H7 (cell line): ENCODE measurements around the gene ATP5PB. TPM values are rescaled to one million over a fixed set of nuclear protein-coding genes. Genes with fewer than 3 reads are reported as not detected.
A peak's percentile ranks its signal among the peaks of the same experiment; 100 is the strongest.

Source experiments
- DNase-seq: peaks from one replicate; pipeline ENCODE4 v3.0.0; 2012
- H3K27me3 ChIP-seq: 2 replicates; pipeline ENCODE4 v1.6.0; 2011; ENCODE audit warnings: mild to moderate bottlenecking, low read length; ENCODE audit not compliant: control insufficient read depth, insufficient read depth
- H3K36me3 ChIP-seq: replicated peaks from 2 replicates; pipeline ENCODE4 v1.5.1; 2011; ENCODE audit warnings: low read length; ENCODE audit not compliant: control insufficient read depth, insufficient read depth
- H3K4me3 ChIP-seq: 2 replicates; pipeline ENCODE4 v1.5.1; 2011; ENCODE audit warnings: low read depth, mild to moderate bottlenecking, control low read depth, low read length, moderate library complexity; ENCODE audit not compliant: insufficient read depth
- total RNA-seq: library from RNA; depleted of rRNA; stranded (reverse); fragments of >200 nt; shearing (Covaris generic); gene quantifications from 2 replicates; pipeline ENCODE4 v1.2.3, GENCODE V29; 2014

The ATP5PB gene
- total RNA-seq, 1 experiment from 2014 or later: 763 TPM

DNA sequence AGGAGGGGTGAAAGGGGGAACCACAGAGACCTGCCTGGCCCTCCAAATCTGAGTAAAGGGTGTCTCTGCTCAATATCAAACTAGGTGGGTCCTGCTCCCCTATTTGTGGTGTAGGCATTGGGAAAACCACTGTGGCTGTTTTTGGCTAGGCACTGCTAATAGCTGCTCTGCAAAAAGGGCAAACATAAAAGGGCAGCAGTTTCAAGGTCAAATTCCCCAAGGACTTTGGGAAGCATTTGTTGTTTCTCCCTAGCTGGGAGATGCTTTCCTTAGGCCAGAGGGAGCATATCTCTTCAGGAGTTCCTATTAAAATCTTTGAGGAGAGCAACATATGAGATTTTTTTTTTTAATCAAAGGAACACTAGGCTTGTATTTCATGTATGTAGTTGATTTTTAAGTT lies 26.9 kb downstream of the ATP5PB start:
- no peaks in the 10 kb centered on the region for H3K36me3 ChIP-seq
- DNase-seq: no peak
- H3K4me3 ChIP-seq: no peak overlapping the region
- H3K27me3 ChIP-seq: no peaks in the 10 kb centered on the region

DNA sequence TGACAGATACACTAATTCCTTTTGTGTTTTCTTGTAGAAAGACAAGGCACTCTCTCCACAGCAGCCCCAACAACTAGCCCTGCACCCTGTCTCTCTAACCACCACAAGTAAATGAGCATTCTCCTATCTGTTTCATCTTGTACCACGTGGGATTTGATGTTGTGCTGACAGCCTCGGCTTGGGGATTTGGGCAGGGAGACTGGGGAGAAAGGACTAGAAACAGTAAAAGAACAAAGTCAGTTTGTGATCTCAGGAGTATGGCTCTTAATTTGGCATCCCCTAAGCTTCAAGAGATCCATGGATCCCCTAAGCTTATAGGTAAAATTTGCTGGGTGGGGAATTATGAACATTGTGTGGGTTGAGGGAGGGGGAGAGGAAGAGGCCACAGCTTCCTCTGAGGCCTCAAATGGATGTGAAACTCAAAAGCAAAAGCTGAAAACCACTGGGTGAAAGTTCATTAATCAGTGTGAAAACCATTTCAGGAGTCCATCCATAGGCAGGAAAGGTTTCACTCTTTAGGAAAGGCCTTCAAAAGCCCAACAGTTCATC lies 27.6 kb downstream of the ATP5PB start:
- Histone ChIP-seq H3K36me3 (no peaks in the 10 kb centered on the region), H3K4me3 (no peak overlapping the region), H3K27me3 (no peaks in the 10 kb centered on the region)
- no peak for DNase-seq

- no peak for DNase-seq
- H3K4me3 ChIP-seq: no peak overlapping the region
- H3K27me3 ChIP-seq: no peaks in the 10 kb centered on the region
- H3K36me3 ChIP-seq: no peaks in the 10 kb centered on the region
Measured at GRCh38 chr1:111480674-111481073, 31.4 kb downstream of the ATP5PB start.

DNA sequence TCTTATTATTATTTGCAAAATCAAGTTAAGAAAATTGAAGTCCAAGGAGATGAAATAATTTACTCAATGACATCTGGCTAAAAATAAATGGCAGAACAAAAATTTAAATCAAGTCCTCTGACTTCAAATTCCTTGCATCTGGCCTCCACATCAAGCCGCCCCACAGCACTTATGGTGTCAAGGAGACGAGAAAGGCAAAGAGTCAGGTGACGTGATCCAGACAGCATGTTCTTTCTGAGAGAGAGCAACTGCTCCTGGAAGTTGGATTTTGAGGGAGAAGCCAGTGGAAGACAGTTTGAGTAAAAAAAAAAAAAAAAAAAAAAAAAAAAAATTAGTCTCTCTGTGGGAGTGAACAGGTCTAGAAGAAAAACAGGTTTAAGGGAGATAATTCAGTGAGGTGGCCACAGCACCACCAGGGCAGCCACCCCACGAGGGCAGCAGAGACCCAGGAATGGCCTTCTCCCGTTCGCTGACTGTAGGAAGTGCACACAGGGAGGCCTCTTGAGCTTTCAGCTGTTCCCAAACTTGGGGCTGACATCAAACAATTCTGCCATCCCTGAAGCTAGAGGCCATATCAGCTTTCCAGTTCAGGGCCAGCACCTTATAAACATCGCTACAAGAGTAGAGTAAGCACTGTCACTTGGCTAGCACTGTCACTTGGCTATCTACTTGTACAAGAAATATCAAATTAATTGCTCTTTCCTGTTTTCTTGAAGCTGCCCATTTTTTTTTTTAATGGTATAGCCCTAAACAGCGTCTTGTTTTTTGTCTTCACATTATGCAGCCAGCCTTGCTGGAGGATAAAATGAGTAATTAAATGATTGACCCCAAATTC lies 32.3 kb downstream of the ATP5PB start:
- DNase-seq: peak; percentile 77
- H3K27me3 ChIP-seq: no peaks in the 10 kb centered on the region
- no peak overlapping the region for H3K4me3 ChIP-seq
- H3K36me3 ChIP-seq: no peaks in the 10 kb centered on the region

GRCh38 chr1:111483166-111483565 lies 33.9 kb downstream of the ATP5PB start:
- Histone ChIP-seq H3K27me3 (no peaks in the 10 kb centered on the region), H3K36me3 (no peaks in the 10 kb centered on the region), H3K4me3 (no peak overlapping the region)
- DNase-seq: no peak

GRCh38 chr1:111483876-111484275 lies 34.6 kb downstream of the ATP5PB start:
- Histone ChIP-seq H3K27me3 (no peaks in the 10 kb centered on the region), H3K36me3 (no peaks in the 10 kb centered on the region), H3K4me3 (no peak overlapping the region)
- no peak for DNase-seq

DNA sequence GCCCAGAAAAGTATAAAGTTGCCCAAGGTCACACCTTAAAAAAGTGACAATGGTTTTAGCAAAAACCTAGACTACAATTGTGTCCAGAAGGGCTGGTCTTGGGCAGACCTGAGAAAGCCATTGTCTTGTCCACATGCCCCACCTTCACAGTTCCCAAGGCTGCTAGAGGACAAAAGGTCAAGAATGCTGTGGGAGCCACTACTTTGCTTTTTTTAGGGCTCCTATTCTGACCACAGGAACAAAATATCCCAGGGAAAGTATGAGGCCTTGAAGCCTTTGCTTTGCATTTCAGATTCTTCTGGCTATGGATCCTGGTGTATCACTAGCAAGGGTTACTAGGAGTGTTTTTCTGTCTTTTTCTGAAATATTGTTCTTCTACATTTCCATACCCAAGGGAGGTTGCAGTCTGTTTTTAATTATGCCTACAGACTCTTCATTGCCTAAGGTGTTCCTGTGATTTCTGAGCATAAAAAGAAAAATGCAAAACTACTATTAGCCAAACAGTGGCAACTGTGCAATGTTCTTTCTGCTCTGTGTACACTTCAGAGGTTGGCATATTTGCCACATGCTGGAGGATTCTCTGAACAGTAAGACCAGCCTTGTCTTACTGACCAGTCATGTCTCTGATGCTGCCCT lies 35.2 kb downstream of the ATP5PB start:
- H3K27me3 ChIP-seq: no peaks in the 10 kb centered on the region
- DNase-seq: no peak
- H3K36me3 ChIP-seq: no peaks in the 10 kb centered on the region
- H3K4me3 ChIP-seq: no peak overlapping the region

GRCh38 chr1:111486431-111486830 lies 37.2 kb downstream of the ATP5PB start:
- no peak overlapping the region for H3K4me3 ChIP-seq
- no peaks in the 10 kb centered on the region for H3K36me3 ChIP-seq
- DNase-seq: no peak
- no peaks in the 10 kb centered on the region for H3K27me3 ChIP-seq

DNA sequence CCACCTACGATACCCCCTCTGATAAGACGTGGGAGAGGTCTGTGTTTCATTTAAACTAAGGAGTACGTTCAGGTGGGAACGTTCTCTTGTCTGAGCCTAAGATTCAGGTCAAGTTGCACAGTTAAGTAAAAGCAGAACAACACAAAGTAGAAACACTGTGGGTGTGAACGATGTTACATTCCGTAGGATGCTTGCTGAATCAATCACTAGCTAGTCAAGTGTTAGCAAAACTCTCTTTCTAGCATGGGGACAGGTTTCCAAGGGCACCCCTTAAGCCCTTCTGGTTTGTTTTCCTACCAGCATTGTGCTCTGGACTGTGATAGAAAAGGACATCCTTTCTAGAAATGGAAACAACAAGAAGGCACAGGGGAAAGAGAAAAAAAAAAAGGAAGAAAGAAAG lies 37.9 kb downstream of the ATP5PB start:
- Histone ChIP-seq H3K27me3 (no peaks in the 10 kb centered on the region), H3K36me3 (no peaks in the 10 kb centered on the region), H3K4me3 (no peak overlapping the region)
- no peak for DNase-seq

- Histone ChIP-seq H3K4me3 (no peak overlapping the region), H3K27me3 (no peaks in the 10 kb centered on the region), H3K36me3 (no peaks in the 10 kb centered on the region)
- DNase-seq: no peak
Measured at GRCh38 chr1:111488669-111489068, 39.4 kb downstream of the ATP5PB start.

- H3K4me3 ChIP-seq: no peak overlapping the region
- no peaks in the 10 kb centered on the region for H3K27me3 ChIP-seq
- DNase-seq: no peak
Measured at GRCh38 chr1:111489604-111490003, 40.3 kb downstream of the ATP5PB start.

GRCh38 chr1:111490220-111490619 lies 41.0 kb downstream of the ATP5PB start:
- Histone ChIP-seq H3K27me3 (no peaks in the 10 kb centered on the region), H3K4me3 (no peak overlapping the region), H3K36me3 (no peaks in the 10 kb centered on the region)
- DNase-seq: no peak

More at GRCh38 chr1:111489604-111490003, 40.3 kb downstream of the ATP5PB start:
- no peaks in the 10 kb centered on the region for H3K36me3 ChIP-seq

GRCh38 chr1:111491070-111491469 lies 41.8 kb downstream of the ATP5PB start:
- no peak for DNase-seq
- no peaks in the 10 kb centered on the region for H3K36me3 ChIP-seq
- H3K27me3 ChIP-seq: no peaks in the 10 kb centered on the region
- H3K4me3 ChIP-seq: no peak overlapping the region

- no peaks in the 10 kb centered on the region for H3K27me3 ChIP-seq
- H3K4me3 ChIP-seq: no peak overlapping the region
- no peak for DNase-seq
- H3K36me3 ChIP-seq: no peaks in the 10 kb centered on the region
Measured at GRCh38 chr1:111496398-111496797, 47.1 kb downstream of the ATP5PB start.

GRCh38 chr1:111497592-111497991 lies 48.3 kb downstream of the ATP5PB start:
- Histone ChIP-seq H3K27me3 (no peaks in the 10 kb centered on the region), H3K4me3 (no peak overlapping the region)

More at GRCh38 chr1:111497592-111497991, 48.3 kb downstream of the ATP5PB start:
- DNase-seq: no peak
- no peaks in the 10 kb centered on the region for H3K36me3 ChIP-seq
